Measurements from ENCODE around the gene SPHK2.

SPHK2 gene

DNA sequence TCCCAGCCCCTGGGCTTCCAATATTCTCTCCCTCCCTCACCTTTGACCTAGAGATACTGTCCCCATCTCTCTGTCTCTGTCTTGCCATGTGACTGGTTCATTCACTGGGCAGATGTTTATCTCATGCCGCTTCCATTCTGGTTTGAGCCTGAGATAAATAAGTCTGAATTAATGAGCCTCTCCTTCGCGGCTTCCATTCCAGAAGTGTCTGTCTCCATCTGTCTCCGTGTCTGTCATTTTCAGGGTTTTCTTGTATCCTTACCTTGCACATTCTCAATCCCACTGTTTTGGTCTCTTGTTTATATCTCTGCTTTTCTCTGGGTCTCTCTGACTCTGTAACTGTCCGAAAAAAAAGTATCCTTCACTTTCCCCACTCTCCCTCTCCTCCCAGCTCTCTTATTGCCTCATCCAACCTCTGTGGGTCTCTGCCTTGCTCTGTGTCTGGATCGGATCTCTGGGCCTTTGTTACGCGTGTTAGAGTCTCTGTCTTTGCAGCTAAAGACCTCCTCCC lies 4.3 kb downstream of the SPHK2 start (continued):
- TF ChIP-seq, protein P1, sequence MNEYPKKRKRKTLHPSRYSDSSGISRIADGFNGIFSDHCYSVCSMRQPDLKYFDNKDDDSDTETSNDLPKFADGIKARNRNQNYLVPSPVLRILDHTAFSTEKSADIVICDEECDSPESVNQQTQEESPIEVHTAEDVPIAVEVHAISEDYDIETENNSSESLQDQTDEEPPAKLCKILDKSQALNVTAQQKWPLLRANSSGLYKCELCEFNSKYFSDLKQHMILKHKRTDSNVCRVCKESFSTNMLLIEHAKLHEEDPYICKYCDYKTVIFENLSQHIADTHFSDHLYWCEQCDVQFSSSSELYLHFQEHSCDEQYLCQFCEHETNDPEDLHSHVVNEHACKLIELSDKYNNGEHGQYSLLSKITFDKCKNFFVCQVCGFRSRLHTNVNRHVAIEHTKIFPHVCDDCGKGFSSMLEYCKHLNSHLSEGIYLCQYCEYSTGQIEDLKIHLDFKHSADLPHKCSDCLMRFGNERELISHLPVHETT (tag by site-specific recombination; IDR thresholded peaks at IDR 0.05), result 0 out of 2 replicates have a peak, but pooled peaks have one; percentile 20
- TF ChIP-seq, protein P2, sequence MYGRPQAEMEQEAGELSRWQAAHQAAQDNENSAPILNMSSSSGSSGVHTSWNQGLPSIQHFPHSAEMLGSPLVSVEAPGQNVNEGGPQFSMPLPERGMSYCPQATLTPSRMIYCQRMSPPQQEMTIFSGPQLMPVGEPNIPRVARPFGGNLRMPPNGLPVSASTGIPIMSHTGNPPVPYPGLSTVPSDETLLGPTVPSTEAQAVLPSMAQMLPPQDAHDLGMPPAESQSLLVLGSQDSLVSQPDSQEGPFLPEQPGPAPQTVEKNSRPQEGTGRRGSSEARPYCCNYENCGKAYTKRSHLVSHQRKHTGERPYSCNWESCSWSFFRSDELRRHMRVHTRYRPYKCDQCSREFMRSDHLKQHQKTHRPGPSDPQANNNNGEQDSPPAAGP (tag by site-specific recombination; IDR thresholded peaks at IDR 0.05), result peak; percentile 42; the same call in 1 of the 2 replicates
- TF ChIP-seq ZNF394 (tag by site-specific recombination; IDR thresholded peaks at IDR 0.05; ENCODE audit: borderline replicate concordance) (no peak), ZNF48 (tag by site-specific recombination; IDR thresholded peaks at IDR 0.05) (no peak), KLF1 (tag by site-specific recombination; IDR thresholded peaks at IDR 0.05) (no peak), FEZF1 (tag by site-specific recombination; IDR thresholded peaks at IDR 0.05) (no peak), ZNF354C (tag by site-specific recombination; IDR thresholded peaks at IDR 0.05; ENCODE audit: borderline replicate concordance, low read depth) (no peak), ZNF391 (tag by site-specific recombination; IDR thresholded peaks at IDR 0.05; ENCODE audit: borderline replicate concordance, low read depth) (no peak), ZNF121 (tag by site-specific recombination; IDR thresholded peaks at IDR 0.05) (no peak), ZNF404 (tag by site-specific recombination; IDR thresholded peaks at IDR 0.05) (0 out of 2 replicates have a peak, but pooled peaks have one; percentile 37), ZNF10 (tag by site-specific recombination; IDR thresholded peaks at IDR 0.05) (no peak), ZNF785 (tag by site-specific recombination; IDR thresholded peaks at IDR 0.05) (no peak), ZFP41 (tag by site-specific recombination; IDR thresholded peaks at IDR 0.05; ENCODE audit: borderline replicate concordance) (no peak), ZNF777 (tag by site-specific recombination; IDR thresholded peaks at IDR 0.05; ENCODE audit: borderline replicate concordance) (no peak), ZNF24 (tag by site-specific recombination; IDR thresholded peaks at IDR 0.05) (no peak), ZNF501 (tag by site-specific recombination; IDR thresholded peaks at IDR 0.05) (peak; percentile 63; the same call in 1 of the 2 replicates), HOXC10 (CRISPR knock-in tag; IDR thresholded peaks at IDR 0.05) (no peak), ZNF335 (tag by site-specific recombination; conservative IDR thresholded peaks at IDR 0.05) (peak; percentile 77), ZNF792 (tag by site-specific recombination; IDR thresholded peaks at IDR 0.05) (no peak), GLIS1 (tag by site-specific recombination; IDR thresholded peaks at IDR 0.05) (no peak), ZNF146 (tag by site-specific recombination; IDR thresholded peaks at IDR 0.05) (no peak), PRDM1 (tag by site-specific recombination; IDR thresholded peaks at IDR 0.05) (peak; percentile 97)
- TF ChIP-seq, protein P3, sequence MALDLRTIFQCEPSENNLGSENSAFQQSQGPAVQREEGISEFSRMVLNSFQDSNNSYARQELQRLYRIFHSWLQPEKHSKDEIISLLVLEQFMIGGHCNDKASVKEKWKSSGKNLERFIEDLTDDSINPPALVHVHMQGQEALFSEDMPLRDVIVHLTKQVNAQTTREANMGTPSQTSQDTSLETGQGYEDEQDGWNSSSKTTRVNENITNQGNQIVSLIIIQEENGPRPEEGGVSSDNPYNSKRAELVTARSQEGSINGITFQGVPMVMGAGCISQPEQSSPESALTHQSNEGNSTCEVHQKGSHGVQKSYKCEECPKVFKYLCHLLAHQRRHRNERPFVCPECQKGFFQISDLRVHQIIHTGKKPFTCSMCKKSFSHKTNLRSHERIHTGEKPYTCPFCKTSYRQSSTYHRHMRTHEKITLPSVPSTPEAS (tag by site-specific recombination; IDR thresholded peaks at IDR 0.05), result no peak
- TF ChIP-seq, protein P4, sequence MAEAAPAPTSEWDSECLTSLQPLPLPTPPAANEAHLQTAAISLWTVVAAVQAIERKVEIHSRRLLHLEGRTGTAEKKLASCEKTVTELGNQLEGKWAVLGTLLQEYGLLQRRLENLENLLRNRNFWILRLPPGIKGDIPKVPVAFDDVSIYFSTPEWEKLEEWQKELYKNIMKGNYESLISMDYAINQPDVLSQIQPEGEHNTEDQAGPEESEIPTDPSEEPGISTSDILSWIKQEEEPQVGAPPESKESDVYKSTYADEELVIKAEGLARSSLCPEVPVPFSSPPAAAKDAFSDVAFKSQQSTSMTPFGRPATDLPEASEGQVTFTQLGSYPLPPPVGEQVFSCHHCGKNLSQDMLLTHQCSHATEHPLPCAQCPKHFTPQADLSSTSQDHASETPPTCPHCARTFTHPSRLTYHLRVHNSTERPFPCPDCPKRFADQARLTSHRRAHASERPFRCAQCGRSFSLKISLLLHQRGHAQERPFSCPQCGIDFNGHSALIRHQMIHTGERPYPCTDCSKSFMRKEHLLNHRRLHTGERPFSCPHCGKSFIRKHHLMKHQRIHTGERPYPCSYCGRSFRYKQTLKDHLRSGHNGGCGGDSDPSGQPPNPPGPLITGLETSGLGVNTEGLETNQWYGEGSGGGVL (tag by site-specific recombination; IDR thresholded peaks at IDR 0.05), result no peak
- TF ChIP-seq, protein P5, sequence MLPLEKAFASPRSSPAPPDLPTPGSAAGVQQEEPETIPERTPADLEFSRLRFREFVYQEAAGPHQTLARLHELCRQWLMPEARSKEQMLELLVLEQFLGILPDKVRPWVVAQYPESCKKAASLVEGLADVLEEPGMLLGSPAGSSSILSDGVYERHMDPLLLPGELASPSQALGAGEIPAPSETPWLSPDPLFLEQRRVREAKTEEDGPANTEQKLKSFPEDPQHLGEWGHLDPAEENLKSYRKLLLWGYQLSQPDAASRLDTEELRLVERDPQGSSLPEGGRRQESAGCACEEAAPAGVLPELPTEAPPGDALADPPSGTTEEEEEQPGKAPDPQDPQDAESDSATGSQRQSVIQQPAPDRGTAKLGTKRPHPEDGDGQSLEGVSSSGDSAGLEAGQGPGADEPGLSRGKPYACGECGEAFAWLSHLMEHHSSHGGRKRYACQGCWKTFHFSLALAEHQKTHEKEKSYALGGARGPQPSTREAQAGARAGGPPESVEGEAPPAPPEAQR (tag by site-specific recombination; IDR thresholded peaks at IDR 0.05), result no peak
- TF ChIP-seq, protein P6, sequence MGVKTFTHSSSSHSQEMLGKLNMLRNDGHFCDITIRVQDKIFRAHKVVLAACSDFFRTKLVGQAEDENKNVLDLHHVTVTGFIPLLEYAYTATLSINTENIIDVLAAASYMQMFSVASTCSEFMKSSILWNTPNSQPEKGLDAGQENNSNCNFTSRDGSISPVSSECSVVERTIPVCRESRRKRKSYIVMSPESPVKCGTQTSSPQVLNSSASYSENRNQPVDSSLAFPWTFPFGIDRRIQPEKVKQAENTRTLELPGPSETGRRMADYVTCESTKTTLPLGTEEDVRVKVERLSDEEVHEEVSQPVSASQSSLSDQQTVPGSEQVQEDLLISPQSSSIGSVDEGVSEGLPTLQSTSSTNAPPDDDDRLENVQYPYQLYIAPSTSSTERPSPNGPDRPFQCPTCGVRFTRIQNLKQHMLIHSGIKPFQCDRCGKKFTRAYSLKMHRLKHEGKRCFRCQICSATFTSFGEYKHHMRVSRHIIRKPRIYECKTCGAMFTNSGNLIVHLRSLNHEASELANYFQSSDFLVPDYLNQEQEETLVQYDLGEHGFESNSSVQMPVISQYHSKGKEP (tag by site-specific recombination; IDR thresholded peaks at IDR 0.05), result no peak
- TF ChIP-seq, protein P7, sequence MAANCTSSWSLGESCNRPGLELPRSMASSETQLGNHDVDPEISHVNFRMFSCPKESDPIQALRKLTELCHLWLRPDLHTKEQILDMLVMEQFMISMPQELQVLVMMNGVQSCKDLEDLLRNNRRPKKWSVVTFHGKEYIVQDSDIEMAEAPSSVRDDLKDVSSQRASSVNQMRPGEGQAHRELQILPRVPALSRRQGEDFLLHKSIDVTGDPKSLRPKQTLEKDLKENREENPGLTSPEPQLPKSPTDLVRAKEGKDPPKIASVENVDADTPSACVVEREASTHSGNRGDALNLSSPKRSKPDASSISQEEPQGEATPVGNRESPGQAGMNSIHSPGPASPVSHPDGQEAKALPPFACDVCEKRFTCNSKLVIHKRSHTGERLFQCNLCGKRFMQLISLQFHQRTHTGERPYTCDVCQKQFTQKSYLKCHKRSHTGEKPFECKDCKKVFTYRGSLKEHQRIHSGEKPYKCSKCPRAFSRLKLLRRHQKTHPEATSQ (tag by site-specific recombination; IDR thresholded peaks at IDR 0.05), result no peak
- TF ChIP-seq, protein P8, sequence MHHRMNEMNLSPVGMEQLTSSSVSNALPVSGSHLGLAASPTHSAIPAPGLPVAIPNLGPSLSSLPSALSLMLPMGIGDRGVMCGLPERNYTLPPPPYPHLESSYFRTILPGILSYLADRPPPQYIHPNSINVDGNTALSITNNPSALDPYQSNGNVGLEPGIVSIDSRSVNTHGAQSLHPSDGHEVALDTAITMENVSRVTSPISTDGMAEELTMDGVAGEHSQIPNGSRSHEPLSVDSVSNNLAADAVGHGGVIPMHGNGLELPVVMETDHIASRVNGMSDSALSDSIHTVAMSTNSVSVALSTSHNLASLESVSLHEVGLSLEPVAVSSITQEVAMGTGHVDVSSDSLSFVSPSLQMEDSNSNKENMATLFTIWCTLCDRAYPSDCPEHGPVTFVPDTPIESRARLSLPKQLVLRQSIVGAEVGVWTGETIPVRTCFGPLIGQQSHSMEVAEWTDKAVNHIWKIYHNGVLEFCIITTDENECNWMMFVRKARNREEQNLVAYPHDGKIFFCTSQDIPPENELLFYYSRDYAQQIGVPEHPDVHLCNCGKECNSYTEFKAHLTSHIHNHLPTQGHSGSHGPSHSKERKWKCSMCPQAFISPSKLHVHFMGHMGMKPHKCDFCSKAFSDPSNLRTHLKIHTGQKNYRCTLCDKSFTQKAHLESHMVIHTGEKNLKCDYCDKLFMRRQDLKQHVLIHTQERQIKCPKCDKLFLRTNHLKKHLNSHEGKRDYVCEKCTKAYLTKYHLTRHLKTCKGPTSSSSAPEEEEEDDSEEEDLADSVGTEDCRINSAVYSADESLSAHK (tag by site-specific recombination; IDR thresholded peaks at IDR 0.05), result no peak

Measured in HEK293 (cell line).